ENCODE results near the gene VPS37C. TPM values are rescaled to one million over a fixed set of nuclear protein-coding genes. Genes with fewer than 3 reads are reported as not detected.
A peak's percentile ranks its signal among the peaks of the same experiment; 100 is the strongest.

Gene VPS37C
- total RNA-seq, 1 experiment from 2014 or later: 22.9 TPM

DNA sequence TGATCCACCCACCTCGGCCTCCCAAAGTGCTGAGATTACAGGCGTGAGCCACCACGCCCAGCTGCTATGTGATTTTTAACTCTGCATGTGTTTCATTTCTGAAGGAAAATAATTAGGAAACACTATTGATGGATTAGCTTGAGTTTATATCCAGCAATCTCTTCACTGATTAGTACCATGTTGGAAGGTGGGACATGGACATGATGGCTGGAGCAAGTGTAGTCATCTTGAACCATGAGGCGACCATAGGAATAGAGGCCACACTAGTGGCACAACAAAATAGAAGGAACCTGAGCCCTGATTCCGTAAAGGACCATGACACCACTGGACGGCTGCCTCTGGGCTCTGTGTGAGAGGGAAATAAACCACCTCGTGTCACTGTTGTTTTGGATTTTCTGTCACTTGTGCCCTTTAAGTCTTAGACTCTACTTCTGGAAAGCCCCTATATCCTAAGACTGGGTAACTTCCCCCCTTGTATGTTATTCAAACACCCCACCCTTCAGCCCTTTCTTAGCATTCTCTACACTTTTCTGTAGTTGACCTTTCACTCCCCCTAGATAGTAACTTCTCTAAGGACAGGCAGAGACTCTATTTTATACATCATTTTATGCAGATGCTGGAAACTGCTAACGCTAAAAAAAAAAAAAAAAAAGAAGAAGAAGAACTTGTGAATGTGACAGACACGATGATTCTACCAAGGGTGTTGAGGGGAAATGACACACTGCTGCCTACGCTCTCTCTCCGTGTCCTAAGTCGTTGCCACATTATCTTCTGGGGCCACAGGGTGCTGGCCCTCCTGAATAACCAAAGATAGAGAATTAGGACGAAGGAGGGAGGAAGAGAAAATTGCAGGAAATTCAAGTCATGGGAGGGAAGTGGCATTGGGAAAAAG, 2.7 kb upstream of the VPS37C start:
- Histone ChIP-seq H3K27me3 (no peaks in the 10 kb centered on the region), H3K36me3 (no peaks in the 10 kb centered on the region; the same call in 1 of the 2 replicates), H3K4me3 (no peak overlapping the region)

DNA sequence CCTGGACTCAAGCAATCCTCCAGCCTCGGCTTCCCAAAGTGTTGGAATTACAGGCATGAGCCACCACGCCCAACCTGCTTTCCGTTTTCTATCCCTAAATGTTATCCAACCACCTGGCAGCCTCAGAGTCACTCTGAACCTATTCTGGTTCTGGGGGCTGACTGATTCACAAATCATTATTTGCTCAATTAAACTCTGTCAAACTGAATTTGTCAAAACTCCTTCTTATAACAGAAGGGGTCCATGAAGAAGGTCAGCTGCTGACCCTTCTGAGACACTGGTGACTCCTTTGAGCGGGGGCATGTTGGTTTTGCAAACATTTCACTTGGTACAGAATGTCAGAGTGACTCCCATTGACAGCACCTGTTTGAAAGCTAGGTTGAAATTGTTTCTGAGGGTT, 1.8 kb upstream of the VPS37C start:
- Histone ChIP-seq H3K27me3 (no peaks in the 10 kb centered on the region), H3K36me3 (peaks cover 1% of the 10 kb centered on the region), H3K9me3 (no peaks in the 10 kb centered on the region), H3K4me3 (no peak overlapping the region)
- no peak for DNase-seq

More for the DNA sequence above, 2.7 kb upstream of the VPS37C start:
- no peaks in the 10 kb centered on the region for H3K9me3 ChIP-seq
- no peak for DNase-seq

DNA sequence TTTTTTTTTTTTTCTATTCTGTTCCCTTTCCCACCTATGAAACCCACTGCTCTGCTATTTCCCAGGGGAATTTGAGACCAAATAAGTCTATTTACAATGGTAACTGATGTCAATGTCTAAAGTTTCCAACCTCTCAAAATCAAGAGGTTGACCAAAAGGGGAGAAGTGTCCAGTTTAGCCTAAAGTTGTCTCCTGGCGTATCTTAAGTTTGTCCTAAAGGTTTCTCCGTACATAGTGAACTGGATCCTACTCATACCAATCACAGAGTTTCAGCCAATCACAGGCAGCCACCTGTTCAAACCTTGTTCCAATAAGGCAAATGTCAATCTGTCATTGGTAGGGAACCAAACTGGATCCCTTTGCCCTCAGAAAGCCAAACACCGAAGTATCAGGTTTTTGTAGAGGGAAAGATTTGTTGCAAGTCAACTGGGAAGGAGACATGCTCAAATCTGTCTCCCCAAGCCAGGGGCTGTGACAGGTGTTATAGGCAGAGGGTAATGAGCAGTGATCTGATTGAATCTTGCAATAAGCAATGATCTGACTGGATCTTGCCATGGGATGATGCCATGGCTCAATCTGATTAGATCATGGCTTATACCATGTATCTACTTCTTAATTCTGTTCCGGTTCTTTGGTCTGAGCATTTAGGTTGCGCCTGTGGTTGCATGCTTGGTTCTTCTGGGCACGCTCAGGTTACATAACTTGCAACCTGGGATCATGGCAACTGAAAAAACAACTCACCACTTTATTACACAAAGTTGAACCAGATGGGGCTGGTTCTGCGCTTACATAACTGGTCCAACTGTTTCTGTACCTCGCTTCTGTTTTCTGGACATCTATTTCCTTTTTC, 1.1 kb upstream of the VPS37C start:
- H3K36me3 ChIP-seq: peaks cover 8% of the 10 kb centered on the region
- H3K9me3 ChIP-seq: peaks cover 1% of the 10 kb centered on the region; the same call in 1 of the 2 replicates
- H3K4me3 ChIP-seq: peak overlapping the region; percentile 62
- no peak for DNase-seq
- H3K27me3 ChIP-seq: no peaks in the 10 kb centered on the region

DNA sequence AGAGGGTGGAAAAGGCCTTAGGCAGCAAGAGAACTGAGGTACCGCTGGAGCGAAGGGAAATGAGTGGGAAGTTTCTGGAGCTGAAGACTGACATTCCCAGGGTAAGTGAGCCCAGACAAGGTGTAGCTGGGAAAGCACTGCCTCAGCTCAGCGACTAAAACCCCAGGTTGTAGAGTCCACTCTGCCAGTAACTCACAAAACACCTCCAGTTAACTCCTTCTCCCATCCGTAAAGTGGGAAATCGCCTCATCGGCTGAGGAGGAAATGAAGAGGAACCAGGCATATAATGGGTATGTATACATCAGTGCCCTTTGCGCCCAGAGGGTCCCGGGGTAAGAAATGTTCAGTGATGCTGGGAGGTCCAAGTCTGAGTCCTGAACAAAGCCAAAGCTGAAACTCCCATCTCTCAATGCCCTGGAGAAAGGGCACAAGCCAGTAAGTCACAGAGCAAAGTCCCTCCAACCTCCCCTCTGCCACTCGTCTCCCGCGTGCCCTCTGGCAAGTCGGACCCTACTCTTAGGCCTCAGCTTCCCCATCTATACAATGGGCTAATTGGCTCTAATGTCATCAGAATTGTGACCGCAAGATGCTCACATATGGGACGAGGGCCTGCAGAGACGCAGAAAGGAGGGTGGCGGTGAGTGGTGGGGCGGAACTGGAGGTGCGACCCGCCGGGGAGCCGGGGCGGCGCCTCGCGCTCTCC, 588 bp downstream of the VPS37C start:
- Histone ChIP-seq H3K36me3 (peaks cover 23% of the 10 kb centered on the region), H3K9me3 (peaks cover 16% of the 10 kb centered on the region)
- no peak for DNase-seq

DNA sequence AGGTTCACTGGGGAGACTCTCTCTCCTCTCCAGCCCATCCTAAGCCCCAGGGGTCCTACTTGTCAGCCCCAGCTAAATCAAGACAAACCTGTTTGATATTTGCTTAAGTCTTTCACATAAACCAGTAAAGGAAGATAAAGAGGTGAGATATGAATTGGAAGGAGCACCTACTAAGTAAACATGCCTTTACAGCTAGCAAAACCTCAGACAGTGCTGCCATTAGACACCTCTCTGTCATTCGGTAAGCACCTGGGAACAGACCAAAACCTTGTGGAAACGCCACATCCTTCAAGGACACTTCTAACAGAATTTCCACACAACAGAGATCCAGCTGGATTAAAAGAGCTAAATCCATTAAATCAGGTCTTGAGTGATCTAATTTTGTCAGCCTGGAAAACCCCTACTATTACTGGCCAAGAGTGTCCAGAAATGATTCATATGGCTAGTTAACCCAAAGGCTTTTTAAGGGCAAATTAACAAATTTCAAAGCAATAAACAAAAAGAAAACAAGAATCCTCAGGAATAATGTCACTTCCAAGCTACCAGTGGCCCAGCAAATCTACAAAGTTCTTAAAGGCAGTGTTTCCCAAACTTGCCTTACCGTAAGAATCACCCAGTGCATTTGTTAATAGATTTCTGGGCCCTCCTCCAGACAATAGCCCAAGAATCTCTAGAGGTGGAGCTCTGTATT, 2.4 kb downstream of the VPS37C start:
- no peaks in the 10 kb centered on the region for H3K27me3 ChIP-seq
- H3K9me3 ChIP-seq: peaks cover 32% of the 10 kb centered on the region
- DNase-seq: no peak
- peaks cover 38% of the 10 kb centered on the region for H3K36me3 ChIP-seq
- peak overlapping the region; percentile 6; the same call in 1 of the 2 replicates for H3K4me3 ChIP-seq

More for the DNA sequence above, 588 bp downstream of the VPS37C start:
- H3K27me3 ChIP-seq: no peaks in the 10 kb centered on the region
- peak overlapping the region; percentile 62 for H3K4me3 ChIP-seq

DNA sequence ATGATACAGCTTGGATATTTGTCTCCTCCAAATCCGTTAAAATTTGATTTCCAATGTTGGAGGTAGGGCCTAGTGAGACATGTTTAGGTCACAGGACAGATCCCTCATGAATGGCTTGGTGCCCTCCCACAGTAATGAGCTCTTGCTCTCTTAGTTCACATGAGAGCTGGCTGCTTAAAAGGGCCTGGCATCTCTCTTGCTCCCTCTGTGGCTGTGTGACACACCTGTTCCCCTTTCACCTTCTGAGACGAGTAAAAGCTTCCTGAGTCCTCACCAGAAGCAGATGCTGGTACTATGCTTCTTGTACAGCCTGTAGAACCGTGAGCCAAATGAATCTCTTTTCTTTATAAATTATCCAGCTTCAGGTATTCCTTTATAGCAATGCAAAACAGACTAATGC, 3.5 kb downstream of the VPS37C start:
- Histone ChIP-seq H3K4me3 (no peak overlapping the region), H3K36me3 (peaks cover 42% of the 10 kb centered on the region), H3K27me3 (no peaks in the 10 kb centered on the region), H3K9me3 (peaks cover 36% of the 10 kb centered on the region)
- no peak for DNase-seq

DNA sequence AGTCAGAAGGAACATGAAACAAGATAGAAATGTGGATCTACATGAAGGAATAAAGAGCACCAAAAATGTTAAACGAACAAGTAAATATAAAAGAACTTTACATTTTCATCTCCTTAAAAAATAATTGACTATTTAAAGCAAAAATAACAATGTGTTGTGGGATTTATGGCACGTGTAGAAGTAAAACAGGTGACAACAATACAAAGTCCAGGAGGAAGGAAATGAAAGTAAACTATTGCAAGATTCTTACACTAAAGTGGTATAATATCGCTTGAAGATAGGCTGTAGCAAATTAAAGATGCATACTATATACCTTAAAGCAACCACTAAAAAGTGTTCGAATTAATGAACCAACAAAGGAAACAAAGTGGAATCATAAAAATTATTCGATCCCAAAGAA, 5.5 kb downstream of the VPS37C start:
- Histone ChIP-seq H3K4me3 (no peak overlapping the region), H3K27me3 (no peaks in the 10 kb centered on the region), H3K9me3 (peaks cover 36% of the 10 kb centered on the region), H3K36me3 (peaks cover 42% of the 10 kb centered on the region)
- no peak for DNase-seq

DNA sequence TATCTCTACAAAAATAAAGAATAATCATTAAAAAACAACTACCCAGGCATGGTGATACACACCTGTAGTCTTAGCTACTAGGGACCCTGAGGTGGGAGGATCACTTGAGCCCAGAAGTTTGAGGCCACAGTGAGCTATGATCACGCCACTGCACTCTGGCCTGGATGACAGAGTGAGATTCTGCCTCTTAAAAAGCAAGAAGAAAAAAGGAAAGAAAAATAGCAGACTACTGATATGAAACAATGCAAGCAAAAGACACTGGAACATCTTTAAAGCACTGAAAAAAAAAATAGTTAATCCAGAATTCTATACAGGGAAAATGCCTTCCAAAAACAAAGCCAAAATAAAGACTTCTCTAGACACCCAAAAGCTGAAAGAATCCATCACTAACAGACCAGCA, 5.9 kb downstream of the VPS37C start:
- peaks cover 42% of the 10 kb centered on the region for H3K36me3 ChIP-seq
- no peaks in the 10 kb centered on the region for H3K27me3 ChIP-seq
- H3K9me3 ChIP-seq: peaks cover 36% of the 10 kb centered on the region
- no peak overlapping the region for H3K4me3 ChIP-seq
- no peak for DNase-seq

DNA sequence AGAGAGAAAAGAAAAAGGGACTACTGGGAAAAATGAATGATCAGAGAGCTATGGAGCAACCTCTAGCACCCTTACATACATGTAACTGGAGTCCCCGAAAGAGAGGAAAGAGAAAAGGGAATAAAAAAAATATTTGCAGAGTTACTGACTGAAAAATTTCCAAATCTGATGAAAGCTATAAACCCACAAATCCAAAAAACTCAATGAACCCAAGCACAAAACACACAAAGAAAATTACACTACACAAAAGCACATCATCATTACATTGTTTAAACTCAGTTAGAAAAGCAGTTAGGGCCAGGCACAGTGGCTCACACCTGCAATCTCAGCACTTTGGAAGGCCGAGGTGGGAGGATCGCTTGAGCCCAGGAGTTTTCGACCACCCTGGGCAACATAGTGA, 6.7 kb downstream of the VPS37C start:
- peaks cover 36% of the 10 kb centered on the region for H3K9me3 ChIP-seq
- no peaks in the 10 kb centered on the region for H3K27me3 ChIP-seq
- H3K36me3 ChIP-seq: peaks cover 42% of the 10 kb centered on the region
- no peak for DNase-seq
- H3K4me3 ChIP-seq: no peak overlapping the region

DNA sequence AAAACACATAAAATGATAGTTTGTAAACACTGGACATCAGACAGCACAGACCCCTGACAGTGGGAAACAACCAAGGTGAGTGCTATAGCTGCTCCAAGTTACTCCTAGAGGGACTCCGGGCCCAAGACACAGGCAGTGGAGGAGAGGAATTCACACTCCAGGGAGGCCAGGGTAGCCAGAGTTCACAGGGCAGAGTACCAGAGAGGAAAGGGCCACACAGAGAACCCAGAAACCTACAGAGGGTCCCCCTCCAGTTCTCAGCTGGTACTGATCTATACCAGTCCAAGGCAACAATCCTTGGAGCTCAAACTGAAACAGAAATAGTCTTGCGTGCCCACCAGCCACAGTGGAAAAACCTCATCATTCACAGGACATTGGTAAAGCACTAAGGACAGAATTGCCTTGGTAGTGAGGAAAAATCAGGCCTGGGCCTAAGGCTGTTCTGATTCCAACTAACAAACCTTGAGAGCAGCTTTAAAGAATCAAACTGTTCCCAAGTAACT, 7.6 kb downstream of the VPS37C start:
- Histone ChIP-seq H3K9me3 (peaks cover 36% of the 10 kb centered on the region), H3K27me3 (no peaks in the 10 kb centered on the region), H3K36me3 (peaks cover 42% of the 10 kb centered on the region), H3K4me3 (no peak overlapping the region)
- no peak for DNase-seq

DNA sequence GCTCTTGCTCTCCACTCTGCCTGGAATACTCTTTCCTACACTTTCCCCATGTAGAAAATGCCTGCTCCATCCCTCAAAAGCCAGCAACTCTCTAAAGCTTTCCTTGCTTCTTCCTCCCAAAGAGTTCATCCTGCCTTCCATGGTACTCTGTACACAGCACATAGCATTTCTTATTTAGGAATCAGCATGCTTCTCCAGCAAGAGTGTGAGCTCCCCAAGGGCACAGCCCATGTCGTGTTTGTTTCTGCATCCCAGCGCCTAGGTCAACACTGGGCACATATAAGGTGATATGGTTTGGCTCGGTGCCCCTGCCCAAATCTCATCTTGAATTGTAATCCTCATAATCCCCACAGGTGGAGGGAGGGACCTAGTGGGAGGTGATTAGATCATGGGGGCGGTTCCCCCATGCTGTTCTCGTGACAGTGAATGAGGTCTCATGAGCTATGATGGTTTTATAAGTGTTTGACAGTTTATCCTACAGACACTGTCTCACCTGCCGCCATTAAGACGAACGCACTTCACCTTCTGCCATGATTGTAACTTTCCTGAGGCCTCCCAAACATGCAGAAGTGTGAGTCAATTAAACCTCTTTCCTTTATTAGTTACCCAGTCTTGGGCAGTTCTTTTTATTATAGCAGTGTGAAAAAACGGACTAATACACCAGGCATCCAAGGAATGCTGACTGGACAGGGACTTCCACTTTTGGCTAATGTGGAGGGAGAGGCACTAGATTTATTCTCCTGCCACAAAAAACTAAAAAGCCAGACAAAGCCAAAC, 8.2 kb downstream of the VPS37C start:
- Histone ChIP-seq H3K27me3 (no peaks in the 10 kb centered on the region), H3K36me3 (peaks cover 40% of the 10 kb centered on the region), H3K9me3 (peaks cover 36% of the 10 kb centered on the region), H3K4me3 (no peak overlapping the region)
- peak; percentile 35 for DNase-seq

DNA sequence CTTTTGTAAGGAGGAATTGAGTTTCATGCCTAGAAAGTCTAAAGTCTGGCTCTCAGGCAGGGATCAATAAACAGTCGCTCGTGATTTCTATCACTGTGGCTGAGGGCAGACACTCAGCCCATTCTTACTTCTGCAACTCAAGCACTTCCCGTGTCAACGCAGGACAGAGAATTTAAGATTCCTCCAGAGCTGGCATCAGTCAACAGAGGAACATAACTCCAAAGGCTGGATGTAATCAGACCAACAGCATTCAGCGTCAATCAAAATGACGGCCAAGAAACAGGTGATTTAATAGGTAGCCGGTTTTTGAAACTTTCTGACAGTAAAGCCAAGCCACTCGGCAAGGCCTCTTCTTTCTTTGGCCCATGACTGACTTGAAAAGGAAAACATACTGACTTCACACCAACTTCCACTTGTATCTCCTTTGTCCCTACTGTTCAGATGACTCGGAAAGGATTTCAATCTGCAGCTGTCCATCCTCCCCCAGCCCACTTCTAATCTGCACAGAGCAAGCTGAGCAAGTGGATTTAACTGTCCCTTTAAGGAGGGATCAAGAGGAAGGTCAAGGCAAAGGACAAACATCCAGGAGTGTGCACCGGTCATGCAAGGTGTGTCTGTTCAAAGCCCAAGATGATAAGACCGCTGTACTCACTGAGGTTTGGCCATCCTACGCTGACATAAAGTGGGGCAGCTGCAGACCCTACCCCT, 9.5 kb downstream of the VPS37C start:
- no peak overlapping the region for H3K4me3 ChIP-seq
- peaks cover 27% of the 10 kb centered on the region for H3K36me3 ChIP-seq
- peaks cover 28% of the 10 kb centered on the region for H3K9me3 ChIP-seq
- no peak for DNase-seq
- no peaks in the 10 kb centered on the region for H3K27me3 ChIP-seq

DNA sequence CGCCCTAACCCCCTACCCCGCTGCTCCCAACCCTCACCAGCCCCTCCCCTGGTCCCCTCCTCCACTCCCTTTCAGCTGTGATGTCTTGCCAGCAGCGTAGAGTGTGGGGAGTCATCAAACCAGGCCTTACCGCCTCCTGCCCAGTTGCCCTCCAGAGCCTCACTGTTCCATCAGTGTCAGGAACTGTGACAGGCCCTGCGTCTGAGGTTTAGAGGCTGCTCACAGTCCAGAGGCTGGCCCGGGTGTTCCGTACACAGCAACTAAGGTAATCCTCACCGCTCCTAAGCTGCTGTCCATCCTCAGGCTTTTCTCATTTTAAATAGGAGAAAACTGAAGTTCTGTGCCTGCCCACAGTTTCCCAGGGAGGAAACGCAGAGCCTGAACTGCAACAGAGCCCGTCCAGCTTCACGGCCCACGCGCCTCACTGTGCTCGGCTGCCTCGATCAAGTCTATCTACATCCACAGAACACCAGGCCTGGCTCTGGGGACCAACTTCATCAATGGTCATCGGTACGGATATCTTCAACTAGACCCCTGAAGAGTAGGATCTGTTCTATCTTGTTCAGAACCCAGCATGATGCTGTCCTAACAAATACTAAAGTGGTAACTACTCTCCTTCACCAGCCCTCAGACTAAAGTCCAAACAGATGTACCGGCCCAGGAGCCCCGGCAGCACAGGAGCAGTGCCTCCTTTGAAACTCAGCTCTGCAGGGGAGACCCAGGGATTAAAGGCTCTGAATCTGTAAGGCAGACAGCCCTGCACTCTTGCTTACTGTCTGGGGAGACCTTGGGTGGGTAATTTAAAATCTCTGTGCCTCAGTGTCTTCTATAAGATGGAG, 10.3 kb downstream of the VPS37C start:
- Histone ChIP-seq H3K36me3 (peaks cover 22% of the 10 kb centered on the region), H3K27me3 (no peaks in the 10 kb centered on the region), H3K9me3 (peaks cover 23% of the 10 kb centered on the region), H3K4me3 (no peak overlapping the region)
- DNase-seq: no peak

Measured in MG63 (cell line).